Naive thymus-derived CD8-positive, alpha-beta T cell (primary cell): ENCODE results near the gene NSFL1C. TPM values are rescaled to one million over a fixed set of nuclear protein-coding genes. Genes with fewer than 3 reads are reported as not detected.

Source experiments
- ATAC-seq, 2 donors: fragments of 150-1000 bp; cut with Tn5 transposase in 1 of 2; sonication (Bioruptor Pico), chemical (Tn5 transposase) in 1 of 2; 1 replicate in 1 of 2; 2 replicates in 1 of 2; pipeline ENCODE4 v1.10.0; 2021; ENCODE audit warnings: mild to moderate bottlenecking in 2 of 2, moderate library complexity in 2 of 2
- POLR2A ChIA-PET: fragments of 350-600 bp; sonication (Branson Sonifier 250); formaldehyde crosslinking; loops from one replicate; lab custom pipeline; 2021; ENCODE audit warnings: antibody characterized with exemption; lab: Charles Lee
- DNase-seq, 10 donors: peaks; one replicate each; pipeline versions ENCODE4 v3.0.0 to v3.0.0-alpha.2; 2020 to 2022
- H3K27ac Mint-ChIP-seq, 10 donors: one replicate each; pipeline ENCODE4 v1.8.0; 2020 to 2022; ENCODE audit warnings: mild to moderate bottlenecking in 10 of 10, mixed read lengths in 10 of 10, moderate library complexity in 4 of 10, inconsistent platforms in 1 of 10
- H3K27me3 Mint-ChIP-seq, 5 donors: one replicate each; pipeline ENCODE4 v1.8.0; 2021 to 2022; ENCODE audit warnings: mixed read lengths in 5 of 5
- H3K36me3 Mint-ChIP-seq, 3 donors: one replicate each; pipeline ENCODE4 v1.8.0; 2020 to 2022; ENCODE audit warnings: mixed read lengths in 3 of 3, mild to moderate bottlenecking in 2 of 3, inconsistent platforms in 1 of 3
- H3K4me1 Mint-ChIP-seq, 4 donors: one replicate each; pipeline ENCODE4 v1.8.0; 2021 to 2022; ENCODE audit warnings: mixed read lengths in 4 of 4
- H3K4me3 Mint-ChIP-seq, 10 donors: one replicate each; pipeline ENCODE4 v1.8.0; 2020 to 2022; ENCODE audit warnings: mild to moderate bottlenecking in 10 of 10, mixed read lengths in 10 of 10, moderate library complexity in 6 of 10, inconsistent platforms in 1 of 10
- H3K9me3 Mint-ChIP-seq, 9 donors: one replicate each; pipeline ENCODE4 v1.8.0; 2020 to 2022; ENCODE audit warnings: mixed read lengths in 9 of 9, mild to moderate bottlenecking in 3 of 9, inconsistent platforms in 1 of 9, moderate library complexity in 1 of 9
- polyA plus RNA-seq, 3 donors: library from polyadenylated mRNA; unstranded; fragments of 300-500 nt; fragmentation: Illumina TruSeq; gene quantifications; one replicate each; pipeline ENCODE4 v1.2.3, GENCODE V29; 2021
- total RNA-seq, 8 experiments: library from RNA in 2 of 8; stranded (reverse) in 2 of 8; gene quantifications; one replicate each; pipeline ENCODE4 v1.2.3 and lab custom pipeline; 2021 to 2026

NSFL1C gene
- total and polyA plus RNA-seq, 5 experiments from 2014 or later = 68.1 to 82.8 (median 72.6) TPM

GRCh38 chr20:1430004-1430451 lies 36.6 kb downstream of the NSFL1C start:
- no peak overlapping the region for H3K27ac Mint-ChIP-seq
- ATAC-seq (no peak), DNase-seq (no peak)
- H3K4me3 Mint-ChIP-seq = no peak overlapping the region
- H3K27me3 Mint-ChIP-seq = peaks cover 0 to 6% (median 2%) of the 10 kb centered on the region in 5 donors
- no peaks in the 10 kb centered on the region for H3K36me3 Mint-ChIP-seq
- H3K4me1 Mint-ChIP-seq = peaks cover 8 to 17% (median 10%) of the 10 kb centered on the region in 4 donors
- peaks cover 0 to 1% (median 0%) of the 10 kb centered on the region in 9 donors for H3K9me3 Mint-ChIP-seq
- POLR2A ChIA-PET = no interaction called here

GRCh38 chr20:1429143-1429728 lies 37.4 kb downstream of the NSFL1C start:
- H3K9me3 Mint-ChIP-seq = peaks cover 0 to 1% (median 0%) of the 10 kb centered on the region in 9 donors
- H3K27me3 Mint-ChIP-seq = peaks cover 0 to 6% (median 2%) of the 10 kb centered on the region in 5 donors
- H3K36me3 Mint-ChIP-seq = no peaks in the 10 kb centered on the region
- peaks cover 2 to 11% (median 3%) of the 10 kb centered on the region in 4 donors for H3K4me1 Mint-ChIP-seq
- DNase-seq = no peak
- POLR2A ChIA-PET = no interaction called here
- ATAC-seq = no peak
- H3K4me3 Mint-ChIP-seq = no peak overlapping the region
- H3K27ac Mint-ChIP-seq = no peak overlapping the region

- POLR2A ChIA-PET = no interaction called here
- Mint-ChIP-seq H3K27me3 (peaks cover 0 to 6% (median 4%) of the 10 kb centered on the region in 5 donors), H3K9me3 (peaks cover 0 to 3% (median 0%) of the 10 kb centered on the region in 9 donors), H3K4me3 (no peak overlapping the region), H3K4me1 (peaks cover 5 to 8% (median 7%) of the 10 kb centered on the region in 4 donors), H3K27ac (no peak overlapping the region), H3K36me3 (no peaks in the 10 kb centered on the region)
- DNase-seq (no peak), ATAC-seq (no peak)
Observed at GRCh38 chr20:1427457-1428054, 39.1 kb downstream of the NSFL1C start.

- no peak for DNase-seq
- Mint-ChIP-seq H3K4me1 (peaks cover 5 to 8% (median 7%) of the 10 kb centered on the region in 4 donors), H3K36me3 (peaks cover 0 to 5% (median 0%) of the 10 kb centered on the region in 3 donors), H3K27ac (no peak overlapping the region), H3K9me3 (peaks cover 0 to 12% (median 2%) of the 10 kb centered on the region in 9 donors), H3K4me3 (no peak overlapping the region), H3K27me3 (peaks cover 0 to 7% (median 5%) of the 10 kb centered on the region in 5 donors)
- no peak for ATAC-seq
- POLR2A ChIA-PET = no interaction called here
Observed at GRCh38 chr20:1426231-1426849, 40.3 kb downstream of the NSFL1C start.

GRCh38 chr20:1424336-1424735 lies 42.3 kb downstream of the NSFL1C start:
- Mint-ChIP-seq H3K27me3 (peaks cover 0 to 9% (median 5%) of the 10 kb centered on the region in 5 donors), H3K4me3 (no peak overlapping the region), H3K27ac (no peak overlapping the region), H3K36me3 (peaks cover 0 to 14% (median 11%) of the 10 kb centered on the region in 3 donors), H3K9me3 (peaks cover 0 to 32% (median 12%) of the 10 kb centered on the region in 9 donors), H3K4me1 (peaks cover 5 to 8% (median 6%) of the 10 kb centered on the region in 4 donors)
- POLR2A ChIA-PET = no interaction called here
- no peak for ATAC-seq
- no peak for DNase-seq

- peaks cover 5 to 8% (median 6%) of the 10 kb centered on the region in 4 donors for H3K4me1 Mint-ChIP-seq
- POLR2A ChIA-PET = no interaction called here
- DNase-seq (peak in 1 of 10 donors; percentile 8), ATAC-seq (peak in 1 of 2 donors; percentile 44)
- H3K9me3 Mint-ChIP-seq = peaks cover 0 to 38% (median 16%) of the 10 kb centered on the region in 9 donors
- H3K4me3 Mint-ChIP-seq = no peak overlapping the region
- peaks cover 0 to 11% (median 4%) of the 10 kb centered on the region in 5 donors for H3K27me3 Mint-ChIP-seq
- peak overlapping the region in 1 of 10 donors; percentile 22 for H3K27ac Mint-ChIP-seq
- peaks cover 0 to 19% (median 16%) of the 10 kb centered on the region in 3 donors for H3K36me3 Mint-ChIP-seq
Observed at GRCh38 chr20:1423625-1424106, 43.0 kb downstream of the NSFL1C start.

- peaks cover 0 to 21% (median 20%) of the 10 kb centered on the region in 3 donors for H3K36me3 Mint-ChIP-seq
- H3K9me3 Mint-ChIP-seq = peaks cover 0 to 43% (median 17%) of the 10 kb centered on the region in 9 donors
- peaks cover 0 to 11% (median 2%) of the 10 kb centered on the region in 5 donors for H3K27me3 Mint-ChIP-seq
- DNase-seq (no peak), ATAC-seq (no peak)
- POLR2A ChIA-PET = no interaction called here
- peak overlapping the region in 2 of 10 donors; percentile 22 to 53 for H3K27ac Mint-ChIP-seq
- peaks cover 5 to 8% (median 6%) of the 10 kb centered on the region in 4 donors for H3K4me1 Mint-ChIP-seq
- H3K4me3 Mint-ChIP-seq = no peak overlapping the region
Observed at GRCh38 chr20:1423206-1423605, 43.4 kb downstream of the NSFL1C start.

- POLR2A ChIA-PET = no interaction called here
- H3K36me3 Mint-ChIP-seq = peaks cover 0 to 23% (median 20%) of the 10 kb centered on the region in 3 donors
- H3K27me3 Mint-ChIP-seq = peaks cover 0 to 11% (median 2%) of the 10 kb centered on the region in 5 donors
- ATAC-seq = peak in 1 of 2 donors; percentile 32
- H3K4me3 Mint-ChIP-seq = no peak overlapping the region
- H3K9me3 Mint-ChIP-seq = peaks cover 0 to 45% (median 17%) of the 10 kb centered on the region in 9 donors
- H3K27ac Mint-ChIP-seq = peak overlapping the region in 2 of 10 donors; percentile 53 to 63
- peaks cover 5 to 8% (median 6%) of the 10 kb centered on the region in 4 donors for H3K4me1 Mint-ChIP-seq
- no peak for DNase-seq
Observed at GRCh38 chr20:1422753-1423152, 43.9 kb downstream of the NSFL1C start.

GRCh38 chr20:1420066-1420465 lies 46.6 kb downstream of the NSFL1C start:
- DNase-seq (no peak), ATAC-seq (no peak)
- no peak overlapping the region for H3K27ac Mint-ChIP-seq
- H3K36me3 Mint-ChIP-seq = peaks cover 0 to 27% (median 23%) of the 10 kb centered on the region in 3 donors
- no peak overlapping the region for H3K4me3 Mint-ChIP-seq
- POLR2A ChIA-PET = no interaction called here
- peaks cover 5 to 6% (median 6%) of the 10 kb centered on the region in 4 donors for H3K4me1 Mint-ChIP-seq
- peaks cover 0 to 50% (median 17%) of the 10 kb centered on the region in 9 donors for H3K9me3 Mint-ChIP-seq
- peaks cover 0 to 11% (median 0%) of the 10 kb centered on the region in 5 donors for H3K27me3 Mint-ChIP-seq

- H3K36me3 Mint-ChIP-seq = peaks cover 0 to 27% (median 23%) of the 10 kb centered on the region in 3 donors
- H3K27me3 Mint-ChIP-seq = peaks cover 0 to 14% (median 0%) of the 10 kb centered on the region in 5 donors
- no peak overlapping the region for H3K4me3 Mint-ChIP-seq
- peaks cover 0 to 50% (median 17%) of the 10 kb centered on the region in 9 donors for H3K9me3 Mint-ChIP-seq
- H3K4me1 Mint-ChIP-seq = peaks cover 3 to 6% (median 6%) of the 10 kb centered on the region in 4 donors
- no peak overlapping the region for H3K27ac Mint-ChIP-seq
- ATAC-seq (no peak), DNase-seq (no peak)
- POLR2A ChIA-PET = no interaction called here
Observed at GRCh38 chr20:1418350-1418749, 48.3 kb downstream of the NSFL1C start.

- Mint-ChIP-seq H3K36me3 (peaks cover 0 to 27% (median 23%) of the 10 kb centered on the region in 3 donors), H3K4me1 (peaks cover under 1 to 4% (median 2%) of the 10 kb centered on the region in 4 donors), H3K9me3 (peaks cover 0 to 50% (median 17%) of the 10 kb centered on the region in 9 donors), H3K27me3 (peaks cover 0 to 12% (median 0%) of the 10 kb centered on the region in 5 donors), H3K27ac (no peak overlapping the region), H3K4me3 (no peak overlapping the region)
- ATAC-seq (no peak), DNase-seq (no peak)
- POLR2A ChIA-PET = no interaction called here
Observed at GRCh38 chr20:1417790-1418189, 48.9 kb downstream of the NSFL1C start.

- POLR2A ChIA-PET = no interaction called here
- Mint-ChIP-seq H3K4me3 (no peak overlapping the region), H3K27me3 (peaks cover 0 to 12% (median 0%) of the 10 kb centered on the region in 5 donors), H3K4me1 (peaks cover 0 to 2% (median 0%) of the 10 kb centered on the region in 4 donors), H3K9me3 (peaks cover 0 to 49% (median 17%) of the 10 kb centered on the region in 9 donors), H3K36me3 (peaks cover 0 to 27% (median 22%) of the 10 kb centered on the region in 3 donors), H3K27ac (no peak overlapping the region)
- ATAC-seq = no peak
- DNase-seq = no peak
Observed at GRCh38 chr20:1417273-1417672, 49.4 kb downstream of the NSFL1C start.
